Measurements from ENCODE around the gene STAG1.

DNA sequence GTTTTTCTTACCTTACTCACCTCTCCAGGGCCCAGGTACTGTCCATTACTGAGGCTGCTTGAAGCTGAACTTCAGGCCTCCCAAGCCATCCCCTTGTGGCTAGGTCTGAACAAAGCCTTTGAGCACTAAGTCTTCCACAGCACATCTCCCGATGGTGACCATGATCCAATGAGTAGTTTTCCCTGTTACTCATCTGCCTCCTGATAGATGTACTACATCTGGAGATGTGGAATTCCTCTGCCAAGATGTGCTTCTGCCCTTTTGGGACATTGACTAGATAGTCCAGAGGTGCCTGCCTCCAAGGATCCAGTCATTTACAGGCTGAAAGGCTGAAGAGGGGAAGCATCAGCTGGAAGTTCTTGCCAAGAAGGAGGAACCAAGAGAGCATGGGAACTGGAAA is 37.8 kb upstream of the STAG1 start:
- TF ChIP-seq, protein P1, sequence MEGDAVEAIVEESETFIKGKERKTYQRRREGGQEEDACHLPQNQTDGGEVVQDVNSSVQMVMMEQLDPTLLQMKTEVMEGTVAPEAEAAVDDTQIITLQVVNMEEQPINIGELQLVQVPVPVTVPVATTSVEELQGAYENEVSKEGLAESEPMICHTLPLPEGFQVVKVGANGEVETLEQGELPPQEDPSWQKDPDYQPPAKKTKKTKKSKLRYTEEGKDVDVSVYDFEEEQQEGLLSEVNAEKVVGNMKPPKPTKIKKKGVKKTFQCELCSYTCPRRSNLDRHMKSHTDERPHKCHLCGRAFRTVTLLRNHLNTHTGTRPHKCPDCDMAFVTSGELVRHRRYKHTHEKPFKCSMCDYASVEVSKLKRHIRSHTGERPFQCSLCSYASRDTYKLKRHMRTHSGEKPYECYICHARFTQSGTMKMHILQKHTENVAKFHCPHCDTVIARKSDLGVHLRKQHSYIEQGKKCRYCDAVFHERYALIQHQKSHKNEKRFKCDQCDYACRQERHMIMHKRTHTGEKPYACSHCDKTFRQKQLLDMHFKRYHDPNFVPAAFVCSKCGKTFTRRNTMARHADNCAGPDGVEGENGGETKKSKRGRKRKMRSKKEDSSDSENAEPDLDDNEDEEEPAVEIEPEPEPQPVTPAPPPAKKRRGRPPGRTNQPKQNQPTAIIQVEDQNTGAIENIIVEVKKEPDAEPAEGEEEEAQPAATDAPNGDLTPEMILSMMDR (IDR thresholded peaks at IDR 0.05): no peak
- TF ChIP-seq POLR2A (IDR thresholded peaks at IDR 0.05): no peak
